ENCODE measurements around the gene CDC14A.
"Not testable (repeated sequence)": the region's sequence is repeated elsewhere in the genome, so short reads cannot be mapped to it uniquely, and the experiment has no call there.

The CDC14A gene, protein sequence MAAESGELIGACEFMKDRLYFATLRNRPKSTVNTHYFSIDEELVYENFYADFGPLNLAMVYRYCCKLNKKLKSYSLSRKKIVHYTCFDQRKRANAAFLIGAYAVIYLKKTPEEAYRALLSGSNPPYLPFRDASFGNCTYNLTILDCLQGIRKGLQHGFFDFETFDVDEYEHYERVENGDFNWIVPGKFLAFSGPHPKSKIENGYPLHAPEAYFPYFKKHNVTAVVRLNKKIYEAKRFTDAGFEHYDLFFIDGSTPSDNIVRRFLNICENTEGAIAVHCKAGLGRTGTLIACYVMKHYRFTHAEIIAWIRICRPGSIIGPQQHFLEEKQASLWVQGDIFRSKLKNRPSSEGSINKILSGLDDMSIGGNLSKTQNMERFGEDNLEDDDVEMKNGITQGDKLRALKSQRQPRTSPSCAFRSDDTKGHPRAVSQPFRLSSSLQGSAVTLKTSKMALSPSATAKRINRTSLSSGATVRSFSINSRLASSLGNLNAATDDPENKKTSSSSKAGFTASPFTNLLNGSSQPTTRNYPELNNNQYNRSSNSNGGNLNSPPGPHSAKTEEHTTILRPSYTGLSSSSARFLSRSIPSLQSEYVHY

DNA sequence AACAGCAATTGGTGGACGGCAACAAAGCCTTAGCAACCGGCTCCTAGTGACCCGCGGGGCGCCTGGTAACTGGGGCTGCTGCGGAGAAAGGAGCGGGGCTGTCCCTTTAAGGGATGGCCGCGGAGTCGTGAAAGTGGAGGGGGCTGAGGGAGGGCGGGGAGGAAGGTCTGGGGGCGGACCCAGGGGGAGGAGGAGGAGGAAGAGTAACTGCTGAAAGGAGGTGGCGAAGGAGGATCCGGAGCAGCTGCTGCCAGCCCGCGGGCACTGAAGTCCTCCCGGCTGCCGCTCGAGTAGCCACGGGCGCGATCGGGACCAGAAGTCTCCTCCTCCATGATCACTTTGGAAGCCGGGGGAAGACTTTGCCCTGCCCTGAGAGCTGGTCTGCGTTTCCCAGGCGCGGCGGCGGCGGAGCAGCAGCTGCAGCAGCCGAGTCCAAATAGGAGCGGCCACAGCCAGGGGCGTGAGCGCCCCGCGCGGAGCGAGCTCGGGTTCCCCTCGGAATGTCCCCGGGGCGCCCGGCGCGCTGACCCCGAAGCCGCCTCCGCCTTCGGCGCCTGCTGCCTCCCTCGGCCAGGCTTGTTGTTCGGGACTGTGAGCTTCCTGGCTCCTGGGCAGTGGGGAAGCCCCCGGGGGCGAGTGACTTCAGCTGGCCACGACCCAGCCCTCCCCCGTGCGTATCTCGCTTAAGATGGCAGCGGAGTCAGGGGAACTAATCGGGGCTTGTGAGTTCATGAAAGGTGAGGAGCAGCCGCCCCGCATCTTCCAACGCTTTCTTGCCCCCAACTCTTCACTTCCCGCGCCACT, at the start of gene CDC14A:
TSS of gene CDC14A (plus strand) at position 240 of the 804 bp plus-strand sequence. CDS start at position 689, 449 bp downstream.
- DNase-seq (ENCODE audit: low spot score) = peak; percentile 88

DNA sequence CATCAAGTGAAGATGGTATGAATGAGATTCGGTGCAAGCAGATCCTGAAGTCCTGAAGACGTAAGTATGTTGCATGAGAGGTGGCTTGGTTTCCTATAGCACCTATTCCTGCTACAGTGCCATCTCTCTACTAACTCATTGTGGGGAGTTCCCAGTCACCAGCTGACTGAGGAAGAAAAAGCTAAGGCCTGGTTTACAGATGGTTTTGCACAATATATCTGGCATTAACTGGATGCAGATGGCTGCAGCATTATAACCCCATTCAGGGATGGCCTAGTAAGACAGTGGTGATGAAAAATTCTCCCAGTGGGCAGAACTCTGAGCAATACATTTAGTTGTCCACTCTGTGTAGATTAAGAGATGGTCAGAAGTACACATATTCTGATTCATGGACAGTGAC, 49.6 kb upstream of the CDC14A start:
- DNase-seq (ENCODE audit: low spot score) = no peak

DNA sequence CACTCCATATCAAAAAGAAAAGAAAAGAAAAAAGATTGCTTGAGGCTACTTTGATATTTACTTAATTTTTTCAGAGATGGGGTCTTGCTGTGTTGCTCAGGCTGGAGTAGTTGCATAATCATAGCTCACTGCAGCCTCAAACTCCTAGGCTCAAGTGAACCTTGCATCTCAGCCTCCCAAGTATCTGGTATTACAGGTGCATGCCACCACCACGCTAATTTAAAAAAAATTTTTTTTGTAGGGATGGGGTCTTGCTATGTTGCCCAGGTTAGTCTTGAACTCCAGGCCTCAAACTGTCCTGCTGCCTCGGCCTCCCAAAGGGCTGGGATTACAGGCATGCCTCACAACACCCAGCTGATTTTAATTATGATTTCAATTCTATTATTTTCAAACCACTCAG, 48.1 kb upstream of the CDC14A start:
- DNase-seq (ENCODE audit: low spot score) = no peak

DNA sequence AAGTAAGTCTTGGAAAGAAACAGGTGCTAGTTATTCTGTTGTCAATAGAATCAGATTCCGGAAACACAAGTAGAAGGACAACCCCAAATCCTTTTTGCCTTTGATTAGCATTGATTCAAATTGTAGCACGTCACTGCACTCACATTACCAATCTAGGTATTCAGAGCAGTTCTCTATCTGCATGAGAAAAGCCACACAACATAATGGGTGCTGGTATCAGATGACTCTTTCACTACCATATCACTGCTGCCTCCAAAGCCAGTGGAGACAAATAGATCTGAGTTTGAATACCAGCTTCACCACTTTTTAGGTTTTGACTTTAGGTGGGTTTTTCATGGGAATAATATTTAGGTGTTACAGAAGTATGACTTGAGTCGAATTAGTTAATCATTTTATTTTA, 47.4 kb upstream of the CDC14A start:
- DNase-seq (ENCODE audit: low spot score) = no peak

DNA sequence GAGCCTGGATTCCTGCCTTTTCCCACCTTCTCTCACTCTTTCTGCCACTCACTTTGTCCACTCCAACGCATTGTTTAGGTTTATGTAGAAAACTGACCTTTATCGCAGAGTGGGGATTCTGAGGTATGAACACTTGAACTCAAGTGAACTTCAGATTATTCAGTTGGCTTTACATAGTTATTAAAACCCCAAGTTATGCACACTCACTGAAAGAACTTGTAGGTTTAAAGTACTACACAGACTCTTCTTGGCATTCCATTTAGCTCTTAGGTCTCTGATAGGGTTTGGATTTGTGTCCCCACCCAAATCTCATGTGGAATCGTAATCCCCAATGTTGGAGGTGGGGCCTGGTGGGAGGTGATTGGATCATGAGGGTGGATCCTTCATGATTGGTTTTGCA, 46.4 kb upstream of the CDC14A start:
- DNase-seq (ENCODE audit: low spot score) = no peak

DNA sequence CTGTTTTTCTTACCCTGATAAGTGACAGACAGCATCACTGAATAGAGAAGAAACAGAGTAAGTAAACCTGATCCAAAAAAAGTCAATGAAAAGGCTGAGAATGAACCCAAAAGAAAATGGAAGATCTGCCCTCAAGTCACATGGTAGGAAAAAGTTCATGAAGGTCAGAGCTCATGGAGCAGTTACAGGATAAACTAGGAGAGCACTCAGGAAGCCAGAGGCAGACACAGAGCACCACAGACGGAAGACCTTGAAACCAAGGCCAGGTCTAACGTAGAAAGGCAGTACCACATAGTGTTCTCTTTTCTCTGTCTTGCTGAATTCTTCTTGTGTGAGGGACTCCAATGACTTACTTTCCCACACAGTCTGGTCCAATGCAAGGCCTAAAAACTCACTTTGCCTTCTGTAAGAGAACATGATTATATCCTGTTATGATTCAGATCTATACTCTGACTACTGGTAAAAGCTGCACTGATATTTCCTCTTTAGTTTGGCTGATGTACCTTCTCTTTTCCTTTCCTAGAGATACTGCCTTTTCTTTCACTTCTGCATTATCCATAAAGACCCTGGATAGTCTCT, 45.5 kb upstream of the CDC14A start:
- DNase-seq (ENCODE audit: low spot score) = no peak

DNA sequence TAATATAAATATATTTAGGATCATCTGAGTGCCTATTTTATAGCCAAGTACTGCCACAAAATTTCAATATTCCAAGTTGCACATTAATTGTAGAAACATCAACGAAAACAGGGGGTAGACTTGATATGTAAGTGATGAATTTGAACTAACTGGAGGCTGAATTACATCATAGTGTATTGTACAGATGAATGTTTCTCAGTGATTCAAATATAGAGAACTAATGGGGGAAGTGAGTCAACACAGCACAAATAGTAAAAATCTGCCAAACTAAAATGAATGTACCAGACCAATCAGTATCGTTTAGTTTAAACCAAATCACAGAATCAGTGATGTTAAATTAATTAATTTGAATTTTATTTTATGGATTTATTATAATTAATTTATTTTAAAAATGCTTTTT, 43.5 kb upstream of the CDC14A start:
- DNase-seq (ENCODE audit: low spot score) = no peak

DNA sequence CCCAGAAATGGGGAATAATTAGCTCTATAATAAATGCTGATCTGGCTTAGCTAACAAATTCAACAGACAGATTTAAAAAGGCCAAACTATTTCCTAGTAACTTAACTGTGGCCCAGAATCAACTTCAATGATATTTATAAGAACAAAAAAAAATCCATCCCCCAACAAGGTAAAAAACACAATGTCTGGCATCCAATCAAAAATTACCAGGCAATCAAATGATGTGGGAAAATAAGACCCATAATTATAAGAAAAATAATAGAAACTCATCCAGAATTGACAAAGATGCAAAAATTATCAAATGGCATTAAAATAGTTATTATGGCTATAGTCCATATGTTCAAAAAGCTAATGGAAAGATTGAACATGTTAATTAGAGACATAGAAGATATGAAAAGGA, 42.4 kb upstream of the CDC14A start:
- DNase-seq (ENCODE audit: low spot score) = no peak

DNA sequence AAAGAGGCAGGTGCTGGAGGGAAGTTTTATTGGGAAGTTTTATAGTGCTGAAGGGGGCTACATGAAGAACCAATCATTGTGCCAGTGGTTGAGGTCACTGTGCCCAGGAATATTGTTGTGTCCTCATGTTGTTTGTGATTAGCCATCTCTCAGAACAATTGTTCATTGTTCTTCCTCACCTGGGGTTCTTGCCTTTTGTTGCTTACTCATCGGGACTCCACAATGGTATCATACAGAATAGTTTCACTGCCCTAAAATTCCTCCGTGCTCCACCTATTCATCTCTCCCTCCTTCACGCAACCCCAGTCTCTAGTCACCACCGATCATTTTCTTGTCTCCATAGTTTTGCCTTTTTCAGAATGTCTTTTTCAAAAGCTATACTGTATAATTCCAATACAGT, 38.9 kb upstream of the CDC14A start:
- DNase-seq (ENCODE audit: low spot score) = no peak

DNA sequence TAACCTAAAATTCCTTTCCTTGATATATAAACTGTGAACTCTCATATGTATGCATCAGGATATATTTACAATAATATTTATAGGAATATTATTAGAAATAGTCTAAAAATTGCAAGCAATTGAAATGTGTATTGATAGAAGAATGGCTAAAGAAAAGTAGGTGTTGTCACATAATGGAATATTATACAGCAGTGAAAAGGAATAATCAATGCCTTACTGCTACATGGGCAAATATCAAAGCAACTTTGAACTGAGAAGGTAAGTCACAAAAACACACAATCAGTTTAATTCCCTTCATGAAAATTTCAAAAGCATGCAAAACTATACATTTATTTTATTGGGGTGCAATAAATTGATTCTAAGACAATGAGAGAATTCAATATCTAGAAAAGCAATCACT, 35.7 kb upstream of the CDC14A start:
- DNase-seq (ENCODE audit: low spot score) = no peak

DNA sequence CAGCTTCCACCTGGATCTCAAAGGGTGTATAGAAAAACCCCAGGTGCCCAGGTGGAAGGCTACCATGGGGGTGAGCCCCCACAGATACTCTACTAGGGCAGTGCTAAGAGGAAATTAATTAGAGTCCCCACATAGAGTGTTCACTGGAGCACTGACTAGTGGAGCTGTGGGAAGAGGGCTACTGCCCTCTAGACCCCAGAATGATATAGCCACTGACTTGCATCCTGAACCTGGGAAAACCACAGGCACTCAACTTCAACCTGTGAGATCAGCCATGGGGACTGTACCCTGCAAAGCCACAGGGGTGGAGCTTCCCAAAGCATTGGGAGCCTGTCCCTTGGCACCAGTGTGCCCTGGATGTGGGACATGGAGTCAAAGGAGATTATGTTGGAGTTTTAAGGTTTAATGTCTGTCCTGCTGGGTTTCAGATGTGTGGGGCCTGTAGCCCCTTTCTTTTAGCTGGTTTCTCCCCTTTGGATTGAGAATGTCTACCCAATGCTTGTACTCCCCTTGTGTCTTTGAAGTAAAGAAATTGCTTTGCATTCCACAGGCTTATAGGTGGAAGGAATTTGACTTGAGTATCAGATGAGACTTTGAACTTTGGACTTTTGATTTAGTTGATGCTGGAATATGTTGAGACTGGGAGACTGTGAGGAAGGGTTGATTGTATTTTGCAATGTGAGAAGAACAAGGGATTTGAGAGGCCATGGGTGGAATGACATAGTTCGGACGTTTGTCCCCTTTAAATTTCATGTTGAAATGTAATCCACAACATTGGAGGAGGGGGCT, 31.8 kb upstream of the CDC14A start:
- DNase-seq (ENCODE audit: low spot score) = no peak

DNA sequence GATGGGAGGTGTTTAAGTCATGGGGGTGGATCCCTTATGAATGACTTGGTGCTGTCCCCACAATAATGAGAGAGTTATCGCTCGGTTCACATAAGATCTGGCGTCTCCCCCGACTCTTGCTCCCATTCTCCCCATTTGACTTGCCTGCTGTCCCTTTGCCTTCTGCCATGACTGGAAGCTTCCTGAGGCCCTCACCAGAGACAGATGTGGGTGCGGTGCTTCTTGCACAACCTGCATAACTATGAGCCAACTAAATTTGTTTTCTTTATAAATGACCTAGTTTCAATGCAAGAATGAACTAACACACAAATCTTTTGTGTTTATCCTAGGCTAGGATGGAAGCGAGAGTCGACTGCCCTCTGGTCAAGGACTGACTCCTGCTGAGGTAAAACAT, 31.2 kb upstream of the CDC14A start:
- no peak for DNase-seq (ENCODE audit: low spot score)

DNA sequence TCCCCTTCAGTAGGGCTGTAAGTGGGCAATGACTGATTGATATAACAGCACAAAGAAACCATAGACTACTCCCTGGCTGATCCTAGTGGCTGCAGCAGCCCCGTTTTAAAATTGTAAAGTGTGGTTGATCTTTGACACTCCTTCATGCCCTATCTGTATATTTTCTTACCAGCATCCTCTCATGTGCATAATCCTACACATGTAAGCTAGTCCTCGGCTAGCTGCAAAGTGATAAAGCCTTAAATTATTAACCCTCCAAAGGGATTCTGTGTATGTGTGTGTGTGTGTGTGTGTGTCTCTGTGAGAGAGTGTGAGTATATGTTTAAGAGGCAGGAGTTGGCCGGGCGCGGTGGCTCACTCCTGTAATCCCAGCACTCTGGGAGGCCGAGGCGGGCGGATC, 30.8 kb upstream of the CDC14A start:
- DNase-seq (ENCODE audit: low spot score) = no peak

DNA sequence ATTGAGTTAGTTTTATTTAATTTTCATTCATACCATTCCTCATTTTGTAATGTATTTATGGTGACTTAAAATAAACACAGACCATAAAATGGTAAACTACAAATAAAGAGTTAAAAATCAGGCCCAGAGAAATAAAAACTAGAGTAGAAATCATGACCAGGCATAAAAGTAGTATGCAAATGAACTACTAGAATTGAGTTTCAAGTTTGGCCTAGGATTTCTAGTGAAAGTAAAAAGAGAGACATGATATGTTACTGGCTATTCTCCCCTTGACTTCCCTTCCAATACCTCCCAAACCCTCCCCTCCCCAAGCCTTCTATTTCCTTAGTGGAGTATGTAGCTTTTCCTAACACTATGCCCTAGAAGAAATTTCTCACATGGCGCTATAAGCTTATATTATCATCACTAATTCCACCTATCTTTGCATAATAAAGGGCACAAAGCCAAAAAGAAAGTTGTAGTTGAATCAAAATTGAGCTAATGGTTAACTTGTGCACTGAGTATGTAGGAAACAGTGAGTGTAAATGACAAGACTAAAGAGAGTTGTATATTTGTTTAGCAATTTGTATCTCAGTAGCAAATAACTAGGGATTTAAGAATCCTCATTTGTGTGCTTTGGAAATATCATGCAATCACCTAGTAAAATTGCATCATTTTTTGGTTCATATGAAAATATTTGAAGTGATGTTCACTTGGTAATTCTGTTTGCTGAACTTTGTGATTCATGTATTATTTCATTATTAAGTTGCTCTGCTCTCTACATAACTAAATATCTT, 29.7 kb upstream of the CDC14A start:
- no peak for DNase-seq (ENCODE audit: low spot score)

DNA sequence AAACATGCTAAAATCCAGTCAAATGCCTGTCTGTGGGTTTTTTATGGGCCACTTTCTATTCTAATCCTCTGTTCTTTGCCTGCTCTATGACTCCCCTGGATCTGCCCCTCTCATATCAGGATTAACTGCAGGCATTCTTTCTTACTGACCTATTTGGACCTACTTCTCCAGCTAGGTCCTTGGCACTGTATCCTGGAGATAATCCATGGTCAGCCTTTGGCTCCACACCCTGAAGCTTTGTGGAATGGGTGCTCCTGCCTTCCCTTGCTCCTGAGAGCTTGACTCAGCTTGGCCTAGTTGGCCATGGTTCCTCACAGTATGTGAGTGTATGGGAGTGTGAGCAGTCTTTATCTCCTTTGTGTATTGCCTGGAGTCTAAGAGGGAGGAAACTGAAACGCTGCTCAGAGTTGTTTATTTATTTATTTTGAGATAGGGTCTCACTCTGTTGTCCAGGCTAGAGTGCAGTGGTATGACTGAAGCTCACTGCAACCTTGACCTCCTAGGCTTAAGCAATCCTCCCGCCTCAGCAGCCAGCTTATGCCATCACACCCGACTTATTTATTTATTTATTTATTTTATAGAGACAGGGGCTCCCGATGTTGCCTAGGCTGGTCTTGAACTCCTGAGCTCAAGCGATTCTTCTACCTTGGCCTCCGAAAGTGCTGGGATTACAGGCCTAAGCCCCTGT, 28.7 kb upstream of the CDC14A start:
- no peak for DNase-seq (ENCODE audit: low spot score)

DNA sequence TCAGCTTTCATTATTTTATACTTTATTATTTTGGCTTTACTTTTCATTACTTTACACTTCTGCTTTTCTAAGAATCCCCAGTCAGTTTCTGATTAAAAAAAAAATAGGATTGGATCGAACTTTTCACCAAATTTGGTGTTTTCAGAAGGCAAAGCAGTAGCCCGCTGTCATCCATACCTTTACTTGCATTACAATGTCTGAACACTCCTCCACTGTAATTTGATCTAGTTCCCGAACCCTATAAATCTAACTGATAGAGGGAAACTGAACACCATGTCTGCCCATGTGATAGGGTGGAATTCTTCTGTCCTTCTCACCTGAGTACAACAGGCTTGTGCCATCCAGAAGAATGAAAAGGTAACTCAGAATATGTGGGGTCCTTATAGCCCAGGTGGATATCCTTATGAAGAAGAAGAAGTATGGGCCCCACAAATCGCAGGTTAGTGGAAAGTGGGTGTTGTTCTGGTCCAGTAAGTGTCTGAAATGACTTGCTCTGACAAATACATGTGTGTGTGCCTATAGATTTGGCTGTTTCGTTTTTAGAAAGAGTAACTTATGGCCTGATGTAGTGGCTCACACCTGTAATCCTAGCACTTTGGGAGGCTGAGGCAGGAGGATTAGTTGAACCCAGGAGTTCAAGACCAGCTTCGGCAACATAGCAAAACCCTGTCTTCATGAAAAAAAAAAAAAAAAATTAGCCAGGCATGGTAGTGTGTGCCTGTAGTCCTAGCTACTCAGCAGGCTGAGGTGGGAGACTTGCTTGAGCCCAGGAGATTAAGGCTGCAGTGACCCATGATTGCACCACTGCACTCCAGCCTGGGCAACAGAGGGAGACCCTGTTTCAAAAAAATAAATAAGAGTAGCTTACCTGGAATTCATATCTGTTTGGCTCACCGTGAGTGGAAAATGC, 26.6 kb upstream of the CDC14A start:
- DNase-seq (ENCODE audit: low spot score) = no peak

DNA sequence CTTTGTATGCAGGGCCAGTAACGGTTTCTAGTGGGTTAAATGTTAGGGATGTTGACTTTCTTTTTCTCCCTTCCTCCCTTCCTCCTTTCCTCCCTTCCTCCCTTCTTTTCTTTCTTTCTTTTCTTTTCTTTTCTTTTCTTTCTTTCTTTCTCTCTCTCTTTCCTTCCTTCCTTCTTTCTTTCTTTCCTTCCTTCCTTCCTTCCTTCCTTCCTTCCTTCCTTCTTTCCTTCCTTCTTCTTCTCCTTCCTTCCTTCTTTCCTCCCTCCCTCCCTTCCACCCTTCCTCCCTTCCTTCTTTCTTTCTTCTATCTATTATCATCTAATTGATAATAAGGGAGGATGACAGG, 26.0 kb upstream of the CDC14A start:
- DNase-seq (ENCODE audit: low spot score) = not testable (repeated sequence)

DNA sequence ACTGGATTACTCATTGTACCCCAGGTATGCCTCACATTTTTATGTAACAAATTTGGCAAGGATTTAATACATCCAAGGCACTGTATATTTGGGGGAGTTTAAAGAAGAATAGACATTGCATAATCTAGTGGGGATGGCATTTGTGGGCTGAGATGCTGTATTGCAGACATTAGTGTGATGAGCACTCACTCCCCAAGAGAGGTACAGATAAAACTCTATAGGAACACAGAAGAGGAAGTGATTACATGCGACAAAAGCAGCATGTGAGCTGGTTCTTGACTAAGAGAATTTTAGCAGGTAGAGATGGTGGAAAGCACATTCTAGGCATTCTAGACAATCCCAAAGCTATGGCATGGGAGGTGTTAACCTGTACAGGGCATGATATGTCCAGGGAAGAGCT, 24.2 kb upstream of the CDC14A start:
- DNase-seq (ENCODE audit: low spot score) = no peak

DNA sequence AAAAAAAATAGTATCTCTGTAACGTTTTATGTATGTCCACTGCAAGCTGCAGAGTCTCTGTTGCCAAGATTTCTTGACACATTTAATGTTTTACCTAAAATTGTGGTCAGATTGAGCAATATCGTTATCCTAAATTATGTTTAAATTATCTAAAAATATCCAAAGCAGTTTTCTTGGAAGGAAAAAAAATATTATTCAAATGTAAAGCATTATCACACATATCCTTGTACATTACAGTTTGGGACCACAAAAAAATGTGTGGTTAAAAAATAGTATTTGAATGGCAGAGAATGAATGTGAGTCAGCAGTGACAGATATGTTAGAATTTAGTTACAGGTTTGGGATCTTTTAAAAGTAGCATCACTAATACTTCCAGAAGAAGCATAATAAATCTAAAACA, 21.2 kb upstream of the CDC14A start:
- DNase-seq (ENCODE audit: low spot score) = not testable (repeated sequence)

DNA sequence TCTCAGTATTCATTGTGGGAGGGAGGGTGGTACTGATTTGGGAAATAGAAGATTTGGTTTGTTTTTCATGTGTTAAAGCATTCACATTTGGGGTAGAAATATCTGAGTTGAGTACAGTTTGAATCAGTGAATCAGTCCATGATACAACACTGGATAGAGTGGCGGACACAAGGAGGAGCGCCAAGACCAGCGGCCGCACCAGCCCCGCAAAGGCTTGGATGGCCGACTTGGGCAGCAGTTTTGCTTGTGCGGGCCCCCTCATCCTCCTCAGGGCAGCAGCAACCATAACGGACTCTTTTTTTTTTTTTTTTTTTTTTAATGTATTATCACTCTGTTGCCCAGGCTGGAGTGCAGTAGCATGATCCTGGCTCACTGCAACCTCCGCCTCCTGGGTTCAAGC, 20.0 kb upstream of the CDC14A start:
- no peak for DNase-seq (ENCODE audit: low spot score)
